Measurements from ENCODE around the gene IKBKG.
"Not testable (repeated sequence)": the region's sequence is repeated elsewhere in the genome, so short reads cannot be mapped to it uniquely, and the experiment has no call there.

The IKBKG gene

DNA sequence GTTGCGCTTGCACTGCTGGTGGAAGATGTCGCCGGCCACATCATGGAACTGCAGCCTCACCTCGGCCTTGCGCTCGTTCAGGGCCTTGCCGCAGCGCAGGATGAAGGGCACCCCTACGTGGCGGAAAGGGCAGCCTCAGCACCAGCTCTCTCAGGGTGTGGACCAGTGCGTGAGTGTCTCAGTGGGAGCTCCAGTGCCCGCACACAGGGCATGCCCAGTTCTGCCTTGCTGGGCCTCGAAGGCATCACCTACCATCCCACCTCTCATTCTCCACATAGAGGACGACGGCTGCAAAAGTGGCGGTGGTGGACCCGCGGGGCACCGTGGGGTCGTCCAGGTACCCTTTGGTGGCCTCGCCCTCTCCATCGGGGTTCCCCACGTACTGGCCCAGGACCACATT, 14.7 kb upstream of the IKBKG start:
- DNase-seq (ENCODE audit: low read depth, low spot score): no peak
- ChIA-PET POLR2A (interaction anchor here (1.4 kb wide), 1 partner anchor 133 kb away, joined by 5 read pairs; no protein-coding TSS in a partner anchor), CTCF (interaction anchor here (0.6 to 1.6 kb wide), 6 partner anchors 9 to 224 kb away, joined by 3 to 4 read pairs (median 3); partner anchors contain the start of gene RPL10)
- TF ChIP-seq, protein P1, sequence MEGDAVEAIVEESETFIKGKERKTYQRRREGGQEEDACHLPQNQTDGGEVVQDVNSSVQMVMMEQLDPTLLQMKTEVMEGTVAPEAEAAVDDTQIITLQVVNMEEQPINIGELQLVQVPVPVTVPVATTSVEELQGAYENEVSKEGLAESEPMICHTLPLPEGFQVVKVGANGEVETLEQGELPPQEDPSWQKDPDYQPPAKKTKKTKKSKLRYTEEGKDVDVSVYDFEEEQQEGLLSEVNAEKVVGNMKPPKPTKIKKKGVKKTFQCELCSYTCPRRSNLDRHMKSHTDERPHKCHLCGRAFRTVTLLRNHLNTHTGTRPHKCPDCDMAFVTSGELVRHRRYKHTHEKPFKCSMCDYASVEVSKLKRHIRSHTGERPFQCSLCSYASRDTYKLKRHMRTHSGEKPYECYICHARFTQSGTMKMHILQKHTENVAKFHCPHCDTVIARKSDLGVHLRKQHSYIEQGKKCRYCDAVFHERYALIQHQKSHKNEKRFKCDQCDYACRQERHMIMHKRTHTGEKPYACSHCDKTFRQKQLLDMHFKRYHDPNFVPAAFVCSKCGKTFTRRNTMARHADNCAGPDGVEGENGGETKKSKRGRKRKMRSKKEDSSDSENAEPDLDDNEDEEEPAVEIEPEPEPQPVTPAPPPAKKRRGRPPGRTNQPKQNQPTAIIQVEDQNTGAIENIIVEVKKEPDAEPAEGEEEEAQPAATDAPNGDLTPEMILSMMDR (IDR thresholded peaks at IDR 0.05; ENCODE audit: insufficient read depth, low read length, missing control alignments): no peak
- no peak overlapping the region for H3K4me3 ChIP-seq (ENCODE audit: low read depth, low read length)

DNA sequence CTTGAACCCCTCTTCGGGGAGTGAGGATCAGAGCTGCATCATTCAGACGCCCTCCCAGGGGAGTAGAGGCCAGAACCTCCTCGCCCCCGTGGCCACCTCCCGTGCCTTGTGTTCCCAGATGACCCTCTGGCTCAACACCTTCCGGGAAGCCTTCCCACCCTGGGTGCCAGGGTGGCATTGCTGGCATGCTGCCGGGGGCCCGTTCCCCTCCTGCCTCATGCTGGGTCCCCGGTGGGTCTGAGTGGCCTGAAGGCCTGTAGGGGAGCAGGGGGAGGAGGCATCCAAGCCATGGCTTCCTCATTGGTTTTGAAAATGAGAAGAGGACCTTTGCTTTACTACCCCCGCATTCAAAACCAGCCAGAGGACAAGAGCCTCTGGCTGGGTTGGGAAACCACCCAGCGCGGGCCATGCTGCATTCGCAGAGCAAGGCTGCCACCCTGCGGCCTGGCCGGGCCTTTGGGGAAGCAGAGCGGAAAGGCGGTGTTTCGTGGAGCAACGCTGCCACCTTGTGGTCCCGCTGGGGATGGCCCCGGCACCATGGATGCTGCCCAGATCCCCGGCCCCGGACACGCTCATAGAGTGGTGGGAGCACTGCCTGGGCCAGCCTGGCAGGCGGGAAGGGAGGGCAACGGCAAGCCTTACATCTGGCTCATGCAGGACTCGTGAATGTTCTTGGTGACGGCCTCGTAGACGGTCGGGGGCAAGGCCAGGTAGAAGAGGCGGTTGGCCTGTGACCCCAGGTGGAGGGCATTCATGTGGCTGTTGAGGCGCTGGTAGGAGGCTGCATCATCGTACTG, 12.7 kb upstream of the IKBKG start:
- POLR2A ChIA-PET: no interaction called here
- TF ChIP-seq, protein P1 (IDR thresholded peaks at IDR 0.05; ENCODE audit: insufficient read depth, low read length, missing control alignments): peak; percentile 94
- CTCF ChIA-PET: interaction anchor here (0.8 to 2.6 kb wide), 7 partner anchors 9 to 226 kb away, joined by 3 to 12 read pairs (median 4); partner anchors contain the start of gene RPL10
- no peak for DNase-seq (ENCODE audit: low read depth, low spot score)
- no peak overlapping the region for H3K4me3 ChIP-seq (ENCODE audit: low read depth, low read length)

DNA sequence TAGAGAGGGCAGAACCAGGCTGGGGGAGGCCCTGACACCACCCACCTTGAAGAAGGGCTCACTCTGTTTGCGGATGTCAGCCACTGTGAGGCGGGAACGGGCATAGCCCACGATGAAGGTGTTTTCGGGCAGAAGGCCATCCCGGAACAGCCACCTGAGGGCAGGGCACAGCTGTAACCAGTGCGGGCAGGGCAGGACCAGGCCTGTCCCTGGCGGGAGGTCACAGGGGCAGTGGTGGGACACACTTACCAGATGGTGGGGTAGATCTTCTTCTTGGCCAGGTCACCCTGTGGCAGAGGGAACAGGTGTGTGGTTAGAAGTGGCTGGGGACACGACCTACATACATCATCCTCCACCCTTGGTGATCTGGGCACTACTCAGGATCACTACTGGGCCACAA, 11.5 kb upstream of the IKBKG start:
- CTCF ChIA-PET: interaction anchor here (0.7 to 2.6 kb wide), 8 partner anchors 9 to 137 kb away, joined by 3 to 15 read pairs (median 4); partner anchors contain the start of genes ATP6AP1 and RPL10
- TF ChIP-seq, protein P1 (IDR thresholded peaks at IDR 0.05; ENCODE audit: insufficient read depth, low read length, missing control alignments): no peak
- POLR2A ChIA-PET: no interaction called here
- no peak overlapping the region for H3K4me3 ChIP-seq (ENCODE audit: low read depth, low read length)
- no peak for DNase-seq (ENCODE audit: low read depth, low spot score)

DNA sequence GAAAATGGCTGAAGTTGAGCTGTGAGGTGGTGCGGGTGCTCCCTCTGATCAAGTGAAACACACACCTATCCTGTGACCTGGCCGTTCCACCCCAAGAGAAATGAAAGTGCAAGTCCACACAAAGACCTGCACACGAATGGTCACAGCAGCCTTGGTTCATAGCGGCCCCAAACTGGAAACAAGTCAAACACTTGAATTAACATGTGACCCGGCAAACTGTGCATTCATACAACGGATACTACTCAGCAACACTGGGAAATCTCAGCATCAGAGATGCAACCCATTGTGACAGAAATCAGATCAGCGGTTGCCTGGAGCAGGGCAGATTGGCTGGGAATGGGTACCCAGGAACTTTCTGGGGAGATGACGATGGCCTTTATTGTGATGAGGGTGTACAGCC, 8.3 kb upstream of the IKBKG start:
- H3K4me3 ChIP-seq (ENCODE audit: low read depth, low read length): no peak overlapping the region
- no peak for DNase-seq (ENCODE audit: low read depth, low spot score)
- TF ChIP-seq, protein P1 (IDR thresholded peaks at IDR 0.05; ENCODE audit: insufficient read depth, low read length, missing control alignments): no peak
- ChIA-PET POLR2A (interaction anchor here (0.6 kb wide), 1 partner anchor 48 kb away, joined by 3 read pairs; the partner anchor contains the start of gene SLC10A3), CTCF (interaction anchor here (1.5 kb wide), 1 partner anchor 12 kb away, joined by 4 read pairs; no protein-coding TSS in a partner anchor)

DNA sequence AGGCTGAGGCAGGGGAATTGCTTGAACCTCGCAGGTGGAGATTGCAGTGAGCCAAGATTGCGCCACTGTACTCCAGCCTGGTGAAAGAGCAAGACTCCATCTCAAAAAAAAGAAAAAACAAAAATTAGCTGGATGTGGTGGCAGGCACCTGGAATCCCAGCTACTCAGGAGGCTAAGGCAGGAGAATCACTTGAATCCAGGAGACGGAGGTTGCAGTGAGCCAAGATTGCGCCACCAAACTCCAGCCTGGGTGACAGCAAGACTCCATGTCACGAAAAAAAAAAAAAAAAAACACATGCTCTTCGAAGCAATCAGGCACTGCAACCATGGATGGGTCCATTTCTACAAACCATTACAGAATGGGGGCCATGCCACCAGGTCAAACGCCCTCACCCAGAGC, 7.1 kb upstream of the IKBKG start:
- not testable (repeated sequence) for H3K4me3 ChIP-seq (ENCODE audit: low read depth, low read length); DNase-seq (ENCODE audit: low read depth, low spot score)
- ChIA-PET CTCF (interaction anchor here (1.6 kb wide), 1 partner anchor 13 kb away, joined by 11 read pairs; no protein-coding TSS in a partner anchor), POLR2A (interaction anchor here (1.1 kb wide), 1 partner anchor 142 kb away, joined by 3 read pairs; the partner anchor contains the start of gene RPL10)

DNA sequence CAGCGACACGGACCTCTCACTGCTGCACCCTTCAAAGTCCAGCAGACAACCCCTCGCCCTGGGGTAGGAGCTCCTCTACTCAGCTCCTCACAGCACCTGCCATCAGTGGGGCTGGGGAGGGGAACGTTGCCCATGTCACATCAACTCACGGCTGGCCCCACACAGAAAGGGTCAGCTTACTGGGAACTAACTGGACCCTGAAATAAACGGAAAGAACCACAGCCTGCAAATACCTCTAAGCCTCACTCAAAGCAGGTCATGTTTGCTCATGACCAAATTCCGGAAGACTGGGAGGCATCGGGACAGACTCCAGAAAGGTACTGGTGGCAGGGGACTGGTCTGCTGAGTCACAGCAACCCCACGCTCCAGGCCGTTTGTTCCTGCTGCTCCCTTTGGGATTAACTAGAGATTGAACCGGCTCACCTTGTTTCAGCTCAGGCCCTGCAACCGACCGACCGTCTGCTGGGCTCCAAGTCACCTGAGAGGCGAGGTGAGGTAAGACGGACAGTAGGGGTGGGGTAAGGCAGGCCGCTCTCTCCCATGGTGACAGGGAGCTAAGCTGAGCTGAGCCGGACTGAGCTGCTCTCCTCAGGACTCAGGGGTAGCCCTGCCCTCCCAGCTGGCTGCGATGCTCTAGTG, 6.4 kb upstream of the IKBKG start:
- POLR2A ChIA-PET: interaction anchor here (1.1 kb wide), 1 partner anchor 143 kb away, joined by 3 read pairs; the partner anchor contains the start of gene RPL10
- DNase-seq (ENCODE audit: low read depth, low spot score): no peak
- CTCF ChIA-PET: interaction anchor here (1.1 to 1.6 kb wide), 3 partner anchors 9 to 53 kb away, joined by 3 to 11 read pairs (median 4); no protein-coding TSS in a partner anchor
- H3K4me3 ChIP-seq (ENCODE audit: low read depth, low read length): no peak overlapping the region
- TF ChIP-seq, protein P1 (IDR thresholded peaks at IDR 0.05; ENCODE audit: insufficient read depth, low read length, missing control alignments): no peak

All from AG04449 (cell line).